Ishikawa (cell line): ENCODE measurements around the gene RTTN.

Experiments used
- CEBPB ChIP-seq: IDR thresholded peaks from 2 replicates; pipeline ENCODE4 v1.6.1; 2012
- CREB1 ChIP-seq: IDR thresholded peaks from 2 replicates; pipeline ENCODE4 v1.6.1; 2012; ENCODE audit warnings: low read depth
- EGR1 ChIP-seq: IDR thresholded peaks from 2 replicates; pipeline ENCODE4 v1.6.1; 2012
- EP300 ChIP-seq: IDR thresholded peaks from 2 replicates; pipeline ENCODE4 v1.6.1; 2012; ENCODE audit warnings: borderline replicate concordance
- FOXM1 ChIP-seq: IDR thresholded peaks from 2 replicates; pipeline ENCODE4 v1.6.1; 2012; ENCODE audit warnings: low read depth, borderline replicate concordance
- MAX ChIP-seq: IDR thresholded peaks from 2 replicates; pipeline ENCODE4 v1.6.1; 2012
- NFIC ChIP-seq: IDR thresholded peaks from 2 replicates; pipeline ENCODE4 v1.6.1; 2012
- RAD21 ChIP-seq: IDR thresholded peaks from 2 replicates; pipeline ENCODE4 v1.6.1; 2012; ENCODE audit warnings: low read depth
- REST ChIP-seq: IDR thresholded peaks from 2 replicates; pipeline ENCODE4 v1.6.1; 2012; ENCODE audit warnings: low read depth, mild to moderate bottlenecking
- TAF1 ChIP-seq: IDR thresholded peaks from 2 replicates; pipeline ENCODE4 v1.6.1; 2012; ENCODE audit warnings: low read depth, mild to moderate bottlenecking
- TCF12 ChIP-seq: IDR thresholded peaks from 2 replicates; pipeline ENCODE4 v1.6.1; 2012; ENCODE audit warnings: low read depth
- TEAD4 ChIP-seq: IDR thresholded peaks from 2 replicates; pipeline ENCODE4 v1.6.1; 2012
- USF1 ChIP-seq: IDR thresholded peaks from 2 replicates; pipeline ENCODE4 v1.6.1; 2012
- YY1 ChIP-seq: IDR thresholded peaks from 2 replicates; pipeline ENCODE4 v1.6.1; 2012; ENCODE audit warnings: low read depth
- ZBTB7A ChIP-seq: IDR thresholded peaks from 2 replicates; pipeline ENCODE4 v1.6.1; 2012; ENCODE audit warnings: low read depth

RTTN gene

GRCh38 chr18:70207181-70207580, 1.7 kb upstream of the RTTN start:
- TF ChIP-seq RAD21 (no peak), YY1 (no peak), EGR1 (no peak), CREB1 (no peak), EP300 (no peak), TEAD4 (no peak), TCF12 (no peak), ZBTB7A (no peak), FOXM1 (no peak)

GRCh38 chr18:70200286-70200685, 5.2 kb downstream of the RTTN start:
- TF ChIP-seq FOXM1: no peak
- no peak for TF ChIP-seq YY1
- no peak for TF ChIP-seq REST
- TF ChIP-seq TEAD4: no peak
- TF ChIP-seq NFIC: no peak
- TF ChIP-seq TAF1: no peak
- no peak for TF ChIP-seq EGR1
- no peak for TF ChIP-seq CEBPB
- no peak for TF ChIP-seq TCF12
- TF ChIP-seq MAX: no peak
- TF ChIP-seq USF1: no peak
- no peak for TF ChIP-seq EP300
- no peak for TF ChIP-seq RAD21
- TF ChIP-seq ZBTB7A: no peak
- no peak for TF ChIP-seq CREB1

- TF ChIP-seq CEBPB (no peak), TAF1 (no peak), USF1 (no peak), TCF12 (no peak), ZBTB7A (no peak), RAD21 (no peak), MAX (no peak), YY1 (no peak)
Observed at GRCh38 chr18:70197844-70198243, 7.6 kb downstream of the RTTN start.

- TF ChIP-seq REST: no peak
- no peak for TF ChIP-seq USF1
- TF ChIP-seq ZBTB7A: no peak
- no peak for TF ChIP-seq TAF1
- no peak for TF ChIP-seq RAD21
- TF ChIP-seq NFIC: no peak
- no peak for TF ChIP-seq EP300
- TF ChIP-seq TEAD4: no peak
- no peak for TF ChIP-seq MAX
- no peak for TF ChIP-seq CREB1
- no peak for TF ChIP-seq EGR1
- no peak for TF ChIP-seq YY1
- no peak for TF ChIP-seq CEBPB
- no peak for TF ChIP-seq TCF12
- no peak for TF ChIP-seq FOXM1
Observed at GRCh38 chr18:70197026-70197425, 8.5 kb downstream of the RTTN start.

- TF ChIP-seq RAD21 (peak; percentile 83), EGR1 (no peak)
Observed at GRCh38 chr18:70195852-70196434, 9.5 kb downstream of the RTTN start.
